Tibial artery (tissue), 4 donors: ENCODE measurements around the gene AMOTL2.

ENCODE experiments used
- DNase-seq, 2 donors: peaks; one replicate each; pipeline ENCODE4 v3.0.0-alpha.2; 2019
- H3K27ac ChIP-seq, 2 donors: fragments of 200-600 bp; sonication (generic) in 1 of 2; 1 replicate in 1 of 2; 2 replicates in 1 of 2; pipeline ENCODE4 v1.5.1; 2018 to 2019; ENCODE audit warnings: mild to moderate bottlenecking in 1 of 2
- H3K27me3 ChIP-seq, 2 donors: fragments of 200-600 bp; sonication (generic) in 1 of 2; one replicate each; pipeline versions ENCODE4 v1.5.1 to v1.6.0; 2016 to 2019
- H3K36me3 ChIP-seq, 3 donors: fragments of 200-600 bp; sonication (generic) in 2 of 3; one replicate each; pipeline ENCODE4 v1.5.1; 2016 to 2019; ENCODE audit warnings: mild to moderate bottlenecking in 2 of 3
- H3K4me1 ChIP-seq, 4 donors: fragments of 200-600 bp; sonication (generic) in 2 of 4; 1 replicate in 3 of 4; 2 replicates in 1 of 4; pipeline ENCODE4 v1.5.1; 2016 to 2019
- H3K4me3 ChIP-seq, 2 donors: fragments of 200-600 bp; sonication (generic) in 1 of 2; 1 replicate in 1 of 2; 2 replicates in 1 of 2; pipeline ENCODE4 v1.5.1; 2018 to 2019; ENCODE audit warnings: mild to moderate bottlenecking in 2 of 2
- H3K9me3 ChIP-seq, 3 donors: fragments of 200-600 bp; sonication (generic) in 1 of 3; one replicate each; pipeline ENCODE4 v1.5.1; 2016 to 2019
- CTCF ChIP-seq, 2 experiments: fragments of 200-600 bp in 1 of 2; fragments of 450-650 bp in 1 of 2; IDR thresholded peaks; one replicate each; pipeline ENCODE4 v1.5.1; 2017 to 2019; ENCODE audit warnings: antibody characterized with exemption in 2 of 2, mild to moderate bottlenecking in 1 of 2, moderate library complexity in 1 of 2
- intact Hi-C: fragments of 100-400 bp; cut with DNase I; formaldehyde crosslinking; loops from one replicate; pipeline ENCODE4 v1.15.0; 2023; ENCODE audit warnings: low total_unique reads

Gene AMOTL2

GRCh38 chr3:134407239-134407625 is 33.0 kb upstream of the AMOTL2 start:
- no peak for TF ChIP-seq CTCF (IDR thresholded peaks at IDR 0.05)
- Histone ChIP-seq H3K27ac (peak overlapping the region; percentile 15 to 41), H3K4me3 (peak overlapping the region; percentile 52 to 61), H3K4me1 (peaks cover 0 to 24% (median 14%) of the 10 kb centered on the region in 4 donors), H3K36me3 (no peaks in the 10 kb centered on the region), H3K27me3 (no peaks in the 10 kb centered on the region), H3K9me3 (no peaks in the 10 kb centered on the region)
- intact Hi-C loops: no loop called here
- peak in 1 of 2 donors; percentile 51 for DNase-seq

GRCh38 chr3:134406331-134407238 is 32.3 kb upstream of the AMOTL2 start:
- H3K27me3 ChIP-seq: no peaks in the 10 kb centered on the region
- peak overlapping the region; percentile 52 to 61 for H3K4me3 ChIP-seq
- peaks cover 0 to 3% (median 0%) of the 10 kb centered on the region in 3 donors for H3K9me3 ChIP-seq
- peaks cover 0 to 18% (median 14%) of the 10 kb centered on the region in 4 donors for H3K4me1 ChIP-seq
- intact Hi-C loops: no loop called here
- no peak for TF ChIP-seq CTCF (IDR thresholded peaks at IDR 0.05)
- no peaks in the 10 kb centered on the region for H3K36me3 ChIP-seq
- DNase-seq: no peak
- H3K27ac ChIP-seq: peak overlapping the region; percentile 15 to 41

- Histone ChIP-seq H3K36me3 (no peaks in the 10 kb centered on the region), H3K27ac (no peak overlapping the region), H3K4me1 (peaks cover 0 to 18% (median 14%) of the 10 kb centered on the region in 4 donors), H3K27me3 (no peaks in the 10 kb centered on the region), H3K9me3 (peaks cover 0 to 3% (median 0%) of the 10 kb centered on the region in 3 donors), H3K4me3 (no peak overlapping the region)
- intact Hi-C loops: no loop called here
- DNase-seq: no peak
- TF ChIP-seq CTCF (IDR thresholded peaks at IDR 0.05): no peak
Observed at GRCh38 chr3:134404366-134404885, 30.2 kb upstream of the AMOTL2 start.

- H3K9me3 ChIP-seq: peaks cover 0 to 3% (median 0%) of the 10 kb centered on the region in 3 donors
- H3K27ac ChIP-seq: peak overlapping the region in 1 of 2 donors; percentile 74
- intact Hi-C loops: no loop called here
- no peak overlapping the region for H3K4me3 ChIP-seq
- no peak for TF ChIP-seq CTCF (IDR thresholded peaks at IDR 0.05)
- no peak for DNase-seq
- H3K27me3 ChIP-seq: no peaks in the 10 kb centered on the region
- peaks cover 0 to 48% (median 38%) of the 10 kb centered on the region in 4 donors for H3K4me1 ChIP-seq
- H3K36me3 ChIP-seq: no peaks in the 10 kb centered on the region
Observed at GRCh38 chr3:134397755-134398154, 23.5 kb upstream of the AMOTL2 start.

DNA sequence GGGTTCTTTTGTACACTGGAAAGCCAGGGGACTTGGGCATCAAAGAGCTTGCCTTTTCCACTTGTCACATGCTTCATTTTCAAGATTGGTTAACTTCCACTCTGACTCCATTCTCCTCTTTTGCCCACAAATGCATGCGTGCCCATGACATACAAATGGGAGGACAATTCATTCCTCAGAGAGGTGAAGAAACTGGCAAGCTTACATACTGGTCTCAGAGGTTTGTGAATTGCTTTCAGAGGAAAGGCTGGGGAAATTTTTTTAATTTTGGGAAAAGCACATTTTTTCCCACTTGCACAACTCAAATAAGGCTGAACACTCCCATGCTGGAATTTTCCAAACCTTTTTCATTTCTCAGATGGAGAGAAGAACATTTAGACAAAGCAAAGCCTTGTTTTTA is 20.9 kb upstream of the AMOTL2 start:
- no peak for DNase-seq
- H3K36me3 ChIP-seq: no peaks in the 10 kb centered on the region
- intact Hi-C loops: no loop called here
- no peaks in the 10 kb centered on the region for H3K27me3 ChIP-seq
- H3K4me3 ChIP-seq: no peak overlapping the region
- peaks cover 0 to 2% (median 0%) of the 10 kb centered on the region in 3 donors for H3K9me3 ChIP-seq
- peak overlapping the region; percentile 57 to 74 for H3K27ac ChIP-seq
- H3K4me1 ChIP-seq: peaks cover 0 to 63% (median 47%) of the 10 kb centered on the region in 4 donors
- no peak for TF ChIP-seq CTCF (IDR thresholded peaks at IDR 0.05)
